ENCODE results near the gene CARMIL1.

- no peak for TF ChIP-seq CTCF (IDR thresholded peaks at IDR 0.05)
- TF ChIP-seq POLR2A (IDR thresholded peaks at IDR 0.05) = no peak
Measured at GRCh38 chr6:25542984-25543910, 264.1 kb downstream of the CARMIL1 start.
